ENCODE measurements around the gene TBCD.

Gene TBCD

DNA sequence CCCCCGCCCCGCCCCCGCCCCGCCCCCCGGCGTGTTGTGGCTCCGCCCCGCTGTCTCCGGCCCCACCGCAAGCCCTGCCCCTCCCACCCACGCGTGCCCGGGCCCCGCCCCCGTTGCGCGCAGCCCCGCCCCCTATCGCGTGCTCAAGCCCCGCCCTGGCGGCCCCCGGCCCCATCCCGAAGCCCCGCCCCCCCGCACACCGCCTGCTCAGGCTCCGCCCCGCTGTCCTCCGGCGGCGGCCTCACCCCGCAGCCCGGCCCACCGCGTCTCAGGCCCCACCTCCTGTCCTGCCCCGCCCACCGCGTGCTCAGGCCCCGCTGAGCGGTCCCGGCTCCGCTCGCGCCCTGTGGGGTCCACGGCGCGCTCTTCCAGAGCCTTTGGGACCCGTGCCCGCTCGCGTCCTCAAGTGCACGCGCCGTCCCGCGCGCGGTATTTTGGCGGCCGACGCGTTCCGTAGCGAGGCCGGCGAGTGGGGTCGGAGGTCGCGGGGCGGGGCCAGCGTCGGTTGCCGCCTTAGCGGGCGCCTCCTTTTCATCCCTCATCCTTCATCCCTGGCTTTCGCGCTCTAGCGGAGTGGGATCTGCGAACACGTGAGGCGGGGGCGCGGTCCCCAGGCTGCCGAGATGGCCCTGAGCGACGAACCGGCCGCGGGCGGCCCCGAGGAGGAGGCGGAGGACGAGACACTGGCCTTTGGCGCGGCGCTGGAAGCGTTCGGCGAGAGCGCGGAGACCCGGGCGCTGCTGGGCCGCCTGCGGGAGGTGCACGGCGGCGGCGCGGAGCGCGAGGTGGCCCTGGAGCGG, at the start of gene TBCD:
Gene TBCD, plus strand, starts transcription at position 495 of the 800 bp plus-strand sequence. Its CDS starts 129 bp downstream, at position 624.
- peaks cover 34% of the 10 kb centered on the region for H3K9me3 ChIP-seq
- H3K9ac ChIP-seq, result peak within 1 kb of the TSS; percentile 91
- peaks cover 23% of the 10 kb centered on the region for H3K4me1 ChIP-seq
- peak within 1 kb of the TSS; percentile 84 for H3K27ac ChIP-seq
- peak within 1 kb of the TSS; percentile 99 for H3K4me3 ChIP-seq
- peak within 1 kb of the TSS; percentile 99 for H3K4me2 ChIP-seq
- peaks cover 40% of the 10 kb centered on the region for H4K20me1 ChIP-seq
- peaks cover 34% of the 10 kb centered on the region for H3K36me3 ChIP-seq
- TF ChIP-seq Cebpa-rat (IDR thresholded peaks at IDR 0.05), result no peak
- H3K27me3 ChIP-seq, result no peaks in the 10 kb centered on the region

GRCh38 chr17:82702231-82702927, 49.5 kb upstream of the TBCD start:
- Histone ChIP-seq H3K36me3 (no peaks in the 10 kb centered on the region), H3K9me3 (no peaks in the 10 kb centered on the region), H4K20me1 (peaks cover 6% of the 10 kb centered on the region), H3K27ac (no peak overlapping the region), H3K4me2 (0 out of 2 replicates have a peak overlapping the region, but pooled peaks have one; percentile 14), H3K27me3 (peaks cover 15% of the 10 kb centered on the region), H3K4me1 (peaks cover 56% of the 10 kb centered on the region), H3K9ac (no peak overlapping the region), H3K4me3 (no peak overlapping the region)
- TF ChIP-seq Cebpa-rat (IDR thresholded peaks at IDR 0.05), result no peak

DNA sequence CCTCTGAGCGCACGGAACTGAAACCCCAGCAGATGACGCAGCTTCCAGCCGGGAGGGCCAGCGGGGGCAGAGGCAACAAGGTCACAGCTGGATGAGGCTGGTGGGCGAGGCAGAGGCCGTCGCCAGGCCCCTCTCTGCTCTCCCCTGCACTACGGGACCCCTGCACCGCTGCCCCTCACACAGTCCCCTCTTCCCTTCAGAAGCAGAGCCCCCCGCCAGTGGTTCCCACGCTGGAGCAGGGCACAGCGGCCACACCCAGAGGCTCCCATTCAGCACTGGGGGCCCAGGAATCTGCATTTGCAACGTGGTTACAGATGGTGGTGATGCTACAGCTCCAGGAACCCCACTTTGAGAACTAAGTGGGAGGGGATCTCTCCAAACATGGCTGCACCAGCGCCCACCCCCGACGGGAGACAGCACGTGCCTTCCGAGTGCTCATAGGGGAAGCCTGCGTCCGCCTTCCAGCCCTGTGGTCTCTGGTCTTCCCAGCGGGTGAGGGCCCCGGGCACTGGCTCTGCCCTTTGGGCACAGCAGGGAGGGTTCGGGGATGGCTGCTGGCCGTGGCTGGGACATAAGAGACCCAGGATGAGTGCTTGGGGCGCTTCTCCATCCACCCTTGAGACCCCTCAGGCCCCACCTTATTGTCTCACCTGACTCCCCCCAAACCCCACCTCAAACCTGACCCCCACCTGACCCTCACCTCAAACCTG, 48.7 kb upstream of the TBCD start:
- peaks cover 7% of the 10 kb centered on the region; the same call in 1 of the 2 replicates for H3K27me3 ChIP-seq
- H4K20me1 ChIP-seq, result no peaks in the 10 kb centered on the region
- H3K9ac ChIP-seq, result no peak overlapping the region
- peaks cover 58% of the 10 kb centered on the region for H3K4me1 ChIP-seq
- H3K27ac ChIP-seq, result no peak overlapping the region
- no peaks in the 10 kb centered on the region for H3K36me3 ChIP-seq
- no peak overlapping the region for H3K4me3 ChIP-seq
- TF ChIP-seq Cebpa-rat (IDR thresholded peaks at IDR 0.05), result no peak
- no peaks in the 10 kb centered on the region for H3K9me3 ChIP-seq
- H3K4me2 ChIP-seq, result peak overlapping the region; percentile 14; the same call in 1 of the 2 replicates

DNA sequence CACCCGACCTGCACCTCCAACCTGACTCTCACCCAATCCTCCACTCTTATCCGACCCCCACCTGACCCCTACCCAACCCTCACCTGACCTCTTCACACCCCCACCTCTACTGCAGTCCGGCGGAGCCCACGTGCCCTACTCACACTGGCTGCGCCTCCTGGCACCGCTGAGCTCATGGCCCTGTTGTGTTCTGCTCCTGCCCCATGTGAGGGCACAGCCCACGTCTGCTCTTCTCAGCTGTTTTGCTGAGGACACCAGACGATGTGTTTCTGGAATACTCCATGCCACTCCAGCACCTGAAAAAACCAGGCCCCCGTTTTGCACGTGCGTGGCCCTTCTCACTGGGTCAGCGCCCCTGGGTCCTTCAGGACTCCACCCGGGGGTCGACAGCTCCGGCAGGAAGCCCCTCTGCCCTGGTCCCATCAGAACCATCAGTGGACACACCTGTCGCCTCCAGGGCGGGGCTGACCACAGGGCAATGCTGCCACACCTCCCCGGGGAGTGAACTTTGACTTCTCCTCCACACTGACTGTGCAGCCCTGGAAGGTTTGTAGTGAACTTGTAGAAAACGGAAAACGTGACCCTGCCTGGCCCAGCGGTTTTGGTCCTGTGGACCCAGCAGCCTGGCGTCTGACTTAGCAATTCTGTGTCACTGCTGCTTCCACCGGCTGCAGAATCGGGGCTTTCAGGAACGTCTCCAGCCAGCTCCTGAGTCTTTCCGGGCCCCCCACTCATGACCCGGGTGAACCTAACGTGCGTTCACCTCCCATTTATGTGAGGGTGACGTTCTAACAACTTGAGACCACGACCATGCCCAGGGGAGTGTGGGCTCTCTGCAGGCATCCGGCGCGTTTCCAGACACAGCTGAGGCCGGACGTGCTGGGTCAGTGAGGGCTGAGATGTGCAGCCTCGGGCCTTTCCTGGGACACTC, 47.7 kb upstream of the TBCD start:
- Histone ChIP-seq H3K4me1 (peaks cover 59% of the 10 kb centered on the region), H3K9ac (0 out of 2 replicates have a peak overlapping the region, but pooled peaks have one; percentile 11), H3K4me3 (peak overlapping the region; percentile 36; the same call in 1 of the 2 replicates), H4K20me1 (no peaks in the 10 kb centered on the region), H3K4me2 (peak overlapping the region; percentile 77), H3K27me3 (peaks cover 6% of the 10 kb centered on the region; the same call in 1 of the 2 replicates), H3K27ac (peak overlapping the region; percentile 29; the same call in 1 of the 2 replicates), H3K36me3 (no peaks in the 10 kb centered on the region), H3K9me3 (no peaks in the 10 kb centered on the region)
- TF ChIP-seq Cebpa-rat (IDR thresholded peaks at IDR 0.05), result no peak

DNA sequence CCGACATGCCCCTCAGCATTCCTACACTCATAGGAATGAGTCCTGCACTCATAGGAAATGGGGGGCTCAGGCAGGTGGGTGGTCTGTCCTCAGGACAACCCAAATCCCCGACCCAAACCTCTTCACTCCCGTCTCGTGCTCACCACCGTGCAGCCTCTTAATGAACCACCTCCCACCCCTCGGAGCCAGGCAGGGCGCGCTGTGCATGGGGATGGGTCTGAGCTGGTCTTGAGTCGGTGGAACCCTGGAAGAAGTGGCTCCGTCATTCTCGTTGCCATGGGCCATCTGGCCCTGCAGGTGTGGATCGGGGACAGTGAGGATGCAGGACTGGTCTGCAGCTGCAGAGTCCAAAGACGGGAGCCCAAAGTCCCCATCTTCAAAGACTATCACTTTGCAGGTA, 47.0 kb upstream of the TBCD start:
- Histone ChIP-seq H4K20me1 (no peaks in the 10 kb centered on the region), H3K9me3 (no peaks in the 10 kb centered on the region), H3K27me3 (no peaks in the 10 kb centered on the region; the same call in 1 of the 2 replicates), H3K4me1 (peaks cover 52% of the 10 kb centered on the region), H3K9ac (0 out of 2 replicates have a peak overlapping the region, but pooled peaks have one; percentile 11), H3K4me3 (peak overlapping the region; percentile 36; the same call in 1 of the 2 replicates), H3K36me3 (no peaks in the 10 kb centered on the region), H3K4me2 (peak overlapping the region; percentile 77), H3K27ac (no peak overlapping the region)
- no peak for TF ChIP-seq Cebpa-rat (IDR thresholded peaks at IDR 0.05)

- no peaks in the 10 kb centered on the region for H3K36me3 ChIP-seq
- H3K27ac ChIP-seq, result no peak overlapping the region
- no peak for TF ChIP-seq Cebpa-rat (IDR thresholded peaks at IDR 0.05)
- H3K27me3 ChIP-seq, result no peaks in the 10 kb centered on the region
- no peak overlapping the region for H3K4me3 ChIP-seq
- no peaks in the 10 kb centered on the region for H4K20me1 ChIP-seq
- peaks cover 49% of the 10 kb centered on the region for H3K4me1 ChIP-seq
- H3K9ac ChIP-seq, result no peak overlapping the region
- H3K4me2 ChIP-seq, result no peak overlapping the region
- no peaks in the 10 kb centered on the region for H3K9me3 ChIP-seq
Observed at GRCh38 chr17:82705756-82706155, 46.1 kb upstream of the TBCD start.

DNA sequence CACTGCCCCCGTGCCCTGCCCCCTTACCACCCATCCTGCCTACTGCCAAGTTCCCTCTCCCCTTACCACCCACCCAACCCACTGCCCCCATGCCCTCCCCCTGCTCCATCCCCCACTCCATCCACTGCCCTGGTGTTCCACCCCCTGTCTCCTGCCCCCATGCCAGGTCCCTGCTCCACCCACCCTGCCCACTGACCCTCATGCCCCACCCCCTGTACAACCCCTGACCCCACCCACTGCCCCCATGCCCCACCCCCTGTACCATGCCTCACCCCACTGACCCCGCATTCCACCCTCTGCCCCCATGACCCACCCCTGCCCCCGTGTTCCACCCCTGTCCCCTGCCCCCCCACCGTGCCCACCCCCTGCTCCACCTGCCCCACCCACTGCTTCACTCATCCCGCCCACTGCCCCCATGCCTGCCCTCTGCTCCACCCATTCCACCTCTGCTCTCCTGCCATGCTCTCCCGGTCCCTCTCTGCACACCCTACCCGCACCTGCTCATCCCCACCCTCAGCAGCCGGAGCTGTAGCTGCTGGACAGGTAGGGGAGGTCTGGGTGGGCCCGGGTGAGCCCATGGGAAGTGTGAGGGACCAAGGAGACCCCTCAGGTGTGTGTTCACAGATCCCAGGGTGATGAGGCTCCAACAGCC, 42.7 kb upstream of the TBCD start:
- TF ChIP-seq Cebpa-rat (IDR thresholded peaks at IDR 0.05), result no peak
- Histone ChIP-seq H3K9ac (no peak overlapping the region), H3K4me3 (no peak overlapping the region), H3K9me3 (no peaks in the 10 kb centered on the region), H4K20me1 (no peaks in the 10 kb centered on the region), H3K27me3 (no peaks in the 10 kb centered on the region), H3K4me1 (peaks cover 27% of the 10 kb centered on the region), H3K4me2 (no peak overlapping the region), H3K27ac (no peak overlapping the region), H3K36me3 (no peaks in the 10 kb centered on the region)

DNA sequence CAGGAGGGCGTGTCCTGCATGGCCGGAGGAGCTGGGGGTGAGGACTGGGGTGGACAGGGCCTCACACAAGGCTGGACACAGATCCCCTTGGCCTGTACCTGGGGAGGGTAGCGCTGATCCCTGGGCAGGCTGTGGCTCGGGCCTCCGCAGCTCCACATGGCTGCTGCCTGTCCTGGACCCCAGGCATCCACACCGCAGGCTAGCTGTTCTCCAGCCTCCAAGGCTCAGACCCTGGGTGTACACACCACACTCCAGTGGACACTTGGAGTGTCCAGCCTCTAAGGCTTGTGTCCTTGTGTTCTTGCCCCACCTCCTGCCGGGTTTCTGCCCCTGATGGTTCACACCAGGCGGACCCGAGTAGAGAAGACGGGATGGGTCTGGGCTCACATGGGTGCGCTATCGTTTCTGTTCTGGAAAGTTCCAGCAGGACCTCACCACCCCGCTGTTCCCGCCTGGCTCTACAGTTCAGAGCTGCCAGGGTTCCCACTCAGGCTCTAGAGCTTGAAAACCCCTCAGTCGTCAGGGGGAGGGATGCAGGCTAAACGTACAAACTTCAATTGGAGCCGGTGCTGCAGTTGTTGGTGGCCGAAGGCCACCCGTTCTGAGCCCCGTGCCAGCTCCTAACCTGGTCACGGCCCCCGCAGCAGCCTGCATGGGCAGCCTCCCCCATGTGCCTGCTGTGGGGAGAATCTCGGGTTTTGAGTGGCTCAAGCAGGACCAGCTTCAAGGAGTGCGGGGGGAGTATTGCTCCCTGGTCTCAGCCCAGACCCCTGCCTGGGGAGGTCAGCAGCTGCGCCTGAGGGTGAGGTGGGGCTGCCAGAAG, 42.0 kb upstream of the TBCD start:
- H3K27ac ChIP-seq, result no peak overlapping the region
- no peaks in the 10 kb centered on the region for H4K20me1 ChIP-seq
- H3K27me3 ChIP-seq, result no peaks in the 10 kb centered on the region
- no peak overlapping the region for H3K4me2 ChIP-seq
- no peak overlapping the region for H3K4me3 ChIP-seq
- peaks cover 19% of the 10 kb centered on the region for H3K4me1 ChIP-seq
- TF ChIP-seq Cebpa-rat (IDR thresholded peaks at IDR 0.05), result no peak
- H3K9me3 ChIP-seq, result no peaks in the 10 kb centered on the region
- no peak overlapping the region for H3K9ac ChIP-seq
- no peaks in the 10 kb centered on the region for H3K36me3 ChIP-seq
